Uterus (tissue), 4 donors: ENCODE measurements around the gene ACTN1. TPM values are rescaled to one million over a fixed set of nuclear protein-coding genes. Genes with fewer than 3 reads are reported as not detected.
"Not testable (repeated sequence)": the region's sequence is repeated elsewhere in the genome, so short reads cannot be mapped to it uniquely, and the experiment has no call there.

ENCODE experiments used
- DNase-seq, 2 donors: peaks; one replicate each; pipeline ENCODE4 v3.0.0-alpha.2; 2019 to 2020
- H3K27ac ChIP-seq, 2 donors: fragments of 200-600 bp; sonication (generic); 1 replicate in 1 of 2; 2 replicates in 1 of 2; pipeline ENCODE4 v1.5.1; 2016 to 2018
- H3K27me3 ChIP-seq, 2 donors: fragments of 200-600 bp; sonication (generic); one replicate each; pipeline ENCODE4 v1.5.1; 2018 to 2019; ENCODE audit warnings: control low read depth in 1 of 2
- H3K36me3 ChIP-seq, 2 donors: fragments of 200-600 bp; sonication (generic); one replicate each; pipeline ENCODE4 v1.5.1; 2019; ENCODE audit warnings: control low read depth in 1 of 2
- H3K4me1 ChIP-seq, 2 donors: fragments of 200-600 bp; sonication (generic); one replicate each; pipeline ENCODE4 v1.5.1; 2018 to 2019; ENCODE audit warnings: control low read depth in 1 of 2
- H3K4me3 ChIP-seq, 2 donors: fragments of 200-600 bp; sonication (generic); 1 replicate in 1 of 2; 2 replicates in 1 of 2; pipeline ENCODE4 v1.5.1; 2018 to 2019; ENCODE audit warnings: mild to moderate bottlenecking in 1 of 2
- H3K9me3 ChIP-seq, 2 donors: fragments of 200-600 bp; sonication (generic); one replicate each; pipeline ENCODE4 v1.5.1; 2019; ENCODE audit warnings: control low read depth in 1 of 2
- CTCF ChIP-seq, 4 experiments: fragments of 200-600 bp in 2 of 4; fragments of 450-650 bp in 2 of 4; sonication (generic) in 2 of 4; IDR thresholded peaks; one replicate each; pipeline ENCODE4 v1.5.1; 2016 to 2019; ENCODE audit warnings: antibody characterized with exemption in 4 of 4, mild to moderate bottlenecking in 2 of 4, moderate library complexity in 1 of 4
- POLR2A ChIP-seq, 2 donors: fragments of 450-650 bp; IDR thresholded peaks; one replicate each; pipeline ENCODE4 v1.6.1; 2016; ENCODE audit warnings: antibody characterized with exemption in 2 of 2, mild to moderate bottlenecking in 1 of 2, moderate library complexity in 1 of 2
- intact Hi-C: fragments of 100-400 bp; cut with DNase I; formaldehyde crosslinking; loops from one replicate; pipeline ENCODE4 v1.15.1; 2023; ENCODE audit warnings: low total_unique reads
- total RNA-seq, 4 donors: library from RNA; depleted of rRNA in 3 of 4; stranded (reverse); fragments of >200 nt in 3 of 4; gene quantifications; one replicate each; pipeline versions ENCODE4 v1.1.0 to v1.2.4, GENCODE V29; 2014 to 2023
- donor health status: DM: yes; HTN: yes; CAD: no.

Gene ACTN1
- total RNA-seq, 4 donors from 2014 or later = 147 to 538 (median 343) TPM

GRCh38 chr14:68974759-68975347, 4.2 kb downstream of the ACTN1 start:
- Histone ChIP-seq H3K9me3 (no peaks in the 10 kb centered on the region), H3K27ac (peak overlapping the region; percentile 97 to 100), H3K4me3 (no peak overlapping the region), H3K4me1 (peaks cover 21 to 32% of the 10 kb centered on the region in 2 donors), H3K27me3 (no peaks in the 10 kb centered on the region), H3K36me3 (no peaks in the 10 kb centered on the region)
- TF ChIP-seq POLR2A (IDR thresholded peaks at IDR 0.05) (no peak), CTCF (IDR thresholded peaks at IDR 0.05) (no peak)
- intact Hi-C loops = loop anchor here (5.0 kb wide), 1 partner anchor 33 kb away; no protein-coding TSS in a partner anchor
- DNase-seq = no peak

- TF ChIP-seq CTCF (IDR thresholded peaks at IDR 0.05) (no peak), POLR2A (IDR thresholded peaks at IDR 0.05) (no peak)
- no peak overlapping the region for H3K4me3 ChIP-seq
- no peaks in the 10 kb centered on the region for H3K36me3 ChIP-seq
- H3K4me1 ChIP-seq = peaks cover 29 to 35% of the 10 kb centered on the region in 2 donors
- no peak for DNase-seq
- intact Hi-C loops = no loop called here
- no peaks in the 10 kb centered on the region for H3K9me3 ChIP-seq
- no peaks in the 10 kb centered on the region for H3K27me3 ChIP-seq
- H3K27ac ChIP-seq = peak overlapping the region; percentile 97 to 100
Measured at GRCh38 chr14:68973639-68974038, 5.5 kb downstream of the ACTN1 start.

DNA sequence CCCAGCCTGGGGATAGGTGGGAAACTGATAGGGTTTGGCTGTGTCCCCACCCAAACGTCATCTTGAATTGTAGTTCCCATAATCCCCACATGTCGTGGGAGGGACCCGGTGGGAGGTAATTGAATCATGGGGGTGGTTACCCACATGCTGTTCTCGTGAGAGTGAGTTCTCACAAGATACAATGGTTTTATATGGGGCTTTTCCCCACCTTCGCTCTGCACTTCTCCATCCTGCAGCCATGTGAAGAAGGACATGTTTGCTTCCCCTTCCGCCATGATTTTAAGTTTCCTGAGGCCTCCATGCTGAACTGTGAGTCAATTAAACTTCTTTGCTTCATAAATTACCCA, 5.9 kb downstream of the ACTN1 start:
- not testable (repeated sequence) for H3K9me3 ChIP-seq
- Histone ChIP-seq H3K27ac (peak overlapping the region; percentile 78 to 97), H3K4me1 (peaks cover 31 to 35% of the 10 kb centered on the region in 2 donors)

DNA sequence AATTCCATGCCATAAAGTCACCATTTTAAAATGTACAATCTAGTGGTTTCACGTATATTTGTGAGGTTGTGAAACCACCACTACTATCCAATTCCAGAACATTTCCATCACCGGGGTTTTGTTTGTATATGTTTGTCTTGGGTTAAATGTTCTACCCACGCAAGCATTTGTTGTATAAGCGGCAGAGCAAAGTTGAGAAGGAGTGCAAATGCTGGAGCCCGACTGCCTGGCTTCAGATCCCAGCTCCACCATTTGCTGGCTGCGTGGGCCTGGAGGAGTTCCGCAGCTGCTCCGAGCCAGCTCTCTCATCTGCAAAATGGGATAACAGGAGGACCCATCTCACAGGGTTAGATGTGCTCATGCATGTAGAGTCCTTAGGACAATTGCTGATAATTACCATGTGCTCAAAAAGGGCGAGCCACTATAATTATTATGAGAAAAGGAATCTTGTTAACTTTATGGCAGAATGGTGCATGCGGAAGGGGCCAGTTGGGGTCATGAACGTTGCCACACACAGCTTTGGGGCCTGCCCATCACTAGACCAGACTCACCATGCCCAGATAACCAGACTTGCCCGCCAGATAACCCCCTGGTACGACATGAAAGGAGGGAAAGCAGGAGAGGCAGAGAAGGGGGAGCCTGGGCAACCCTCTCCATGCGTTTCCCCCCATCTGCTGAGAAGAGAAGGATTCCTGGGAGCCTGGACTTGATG, 6.4 kb downstream of the ACTN1 start:
- peak overlapping the region; percentile 78 to 97 for H3K27ac ChIP-seq
- TF ChIP-seq POLR2A (IDR thresholded peaks at IDR 0.05) (no peak), CTCF (IDR thresholded peaks at IDR 0.05) (no peak)
- H3K36me3 ChIP-seq = no peaks in the 10 kb centered on the region
- no peaks in the 10 kb centered on the region for H3K27me3 ChIP-seq
- no peak overlapping the region for H3K4me3 ChIP-seq
- H3K9me3 ChIP-seq = no peaks in the 10 kb centered on the region
- no peak for DNase-seq
- H3K4me1 ChIP-seq = peaks cover 35 to 36% of the 10 kb centered on the region in 2 donors
- intact Hi-C loops = no loop called here

More for the DNA sequence above, 5.9 kb downstream of the ACTN1 start:
- H3K4me3 ChIP-seq, H3K27me3 ChIP-seq, H3K36me3 ChIP-seq, intact Hi-C loops, DNase-seq: not testable (repeated sequence)

GRCh38 chr14:68971411-68972035, 7.6 kb downstream of the ACTN1 start:
- Histone ChIP-seq H3K9me3 (no peaks in the 10 kb centered on the region), H3K27me3 (no peaks in the 10 kb centered on the region), H3K36me3 (no peaks in the 10 kb centered on the region), H3K27ac (peak overlapping the region; percentile 78 to 97), H3K4me3 (no peak overlapping the region), H3K4me1 (peaks cover 34 to 44% of the 10 kb centered on the region in 2 donors)
- intact Hi-C loops = no loop called here
- no peak for DNase-seq
- no peak for TF ChIP-seq CTCF (IDR thresholded peaks at IDR 0.05)
- no peak for TF ChIP-seq POLR2A (IDR thresholded peaks at IDR 0.05)
